Upper lobe of left lung (tissue), 6 donors: ENCODE data around the gene TSPAN5. TPM values are rescaled to one million over a fixed set of nuclear protein-coding genes. Genes with fewer than 3 reads are reported as not detected.
A peak's percentile ranks its signal among the peaks of the same experiment; 100 is the strongest.

Experiments used
- ATAC-seq, 2 donors: fragments of 200-7000 bp; cut with Tn5 transposase; one replicate each; pipeline ENCODE4 v1.9.1; 2022; ENCODE audit warnings: mild to moderate bottlenecking in 2 of 2, moderate library complexity in 2 of 2; ENCODE audit not compliant: low FRiP score in 2 of 2
- DNase-seq, 2 donors: peaks; one replicate each; pipeline ENCODE4 v3.0.0-alpha.2; 2019 to 2020
- H3K27ac ChIP-seq, 4 donors: fragments of 200-600 bp; sonication (generic); one replicate each; pipeline ENCODE4 v1.5.1; 2016 to 2019
- H3K27me3 ChIP-seq, 4 donors: fragments of 200-600 bp; sonication (generic); one replicate each; pipeline ENCODE4 v1.5.1; 2017 to 2019
- H3K36me3 ChIP-seq, 4 donors: fragments of 200-600 bp; sonication (generic); one replicate each; pipeline ENCODE4 v1.5.1; 2016 to 2019
- H3K4me1 ChIP-seq, 4 donors: fragments of 200-600 bp; sonication (generic); one replicate each; pipeline ENCODE4 v1.5.1; 2018 to 2019
- H3K4me3 ChIP-seq, 4 donors: fragments of 200-600 bp; sonication (generic); one replicate each; pipeline ENCODE4 v1.5.1; 2017 to 2019; ENCODE audit warnings: mild to moderate bottlenecking in 2 of 4, moderate library complexity in 1 of 4
- H3K9me3 ChIP-seq, 4 donors: fragments of 200-600 bp; sonication (generic); one replicate each; pipeline ENCODE4 v1.5.1; 2018 to 2019
- CTCF ChIP-seq, 6 experiments: fragments of 450-650 bp in 4 of 6; fragments of 200-600 bp in 2 of 6; sonication (generic) in 2 of 6; IDR thresholded peaks; one replicate each; pipeline ENCODE4 v1.5.1; 2016 to 2019; ENCODE audit warnings: antibody characterized with exemption in 6 of 6
- EP300 ChIP-seq, 4 donors: sonication (generic); formaldehyde crosslinking; IDR thresholded peaks; one replicate each; pipeline ENCODE4 v1.5.1; 2017; ENCODE audit warnings: antibody characterized with exemption in 4 of 4, control low read depth in 2 of 4
- POLR2A ChIP-seq, 4 donors: fragments of 450-650 bp; IDR thresholded peaks; one replicate each; pipeline ENCODE4 v1.5.1; 2016 to 2017; ENCODE audit warnings: antibody characterized with exemption in 4 of 4, mild to moderate bottlenecking in 2 of 4
- POLR2AphosphoS5 ChIP-seq, 2 donors: sonication (generic); formaldehyde crosslinking; IDR thresholded peaks; one replicate each; pipeline ENCODE4 v1.5.1; 2017; ENCODE audit warnings: antibody characterized with exemption in 2 of 2
- WGBS, 2 donors: methylation state at CpG; one replicate each; pipeline ENCODE4 v1.1.5; 2017 to 2018; 5-methylcytosine and 5-hydroxymethylcytosine counted together
- total RNA-seq, 6 donors: library from RNA; depleted of rRNA in 4 of 6; stranded (reverse); fragments of >200 nt in 4 of 6; gene quantifications; one replicate each; pipeline versions ENCODE4 v1.1.0 to v1.2.1, GENCODE V29; 2016 to 2021
- donor health status: DM: no; HTN: no; CAD: no; lungs with moderate emphysema.
- donor health status: DM: no; HTN: yes; CAD: no; lungs with severe emphysema.

TSPAN5 gene
- total RNA-seq, 6 donors from 2014 or later: 3.1 to 12.5 (median 7.2) TPM

- TF ChIP-seq CTCF (IDR thresholded peaks at IDR 0.05): no peak
- TF ChIP-seq POLR2AphosphoS5 (IDR thresholded peaks at IDR 0.05): no peak
- TF ChIP-seq EP300 (IDR thresholded peaks at IDR 0.05): no peak
- TF ChIP-seq POLR2A (IDR thresholded peaks at IDR 0.05): no peak
- H3K27me3 ChIP-seq: no peaks in the 10 kb centered on the region
- no peak for DNase-seq
- H3K9me3 ChIP-seq: no peaks in the 10 kb centered on the region
- no peak overlapping the region for H3K27ac ChIP-seq
- no peak for ATAC-seq
- peaks cover 0 to 40% (median 9%) of the 10 kb centered on the region in 4 donors for H3K36me3 ChIP-seq
- no peak overlapping the region for H3K4me3 ChIP-seq
- peaks cover 0 to 31% (median 18%) of the 10 kb centered on the region in 4 donors for H3K4me1 ChIP-seq
These were observed 214.0 kb downstream of the TSPAN5 start for GRCh38 chr4:98444371-98444770.

- 95 to 100% methylated on average over 2 to 6 of the region's 6 CpGs for WGBS, 2 donors
- Histone ChIP-seq H3K36me3 (peaks cover 0 to 34% (median 4%) of the 10 kb centered on the region in 4 donors), H3K4me3 (no peak overlapping the region), H3K27ac (no peak overlapping the region), H3K27me3 (no peaks in the 10 kb centered on the region), H3K9me3 (no peaks in the 10 kb centered on the region), H3K4me1 (no peaks in the 10 kb centered on the region)
- DNase-seq (no peak), ATAC-seq (no peak)
- no peak for TF ChIP-seq POLR2A (IDR thresholded peaks at IDR 0.05)
- no peak for TF ChIP-seq CTCF (IDR thresholded peaks at IDR 0.05)
- no peak for TF ChIP-seq EP300 (IDR thresholded peaks at IDR 0.05)
- TF ChIP-seq POLR2AphosphoS5 (IDR thresholded peaks at IDR 0.05): no peak
These were observed 223.6 kb downstream of the TSPAN5 start for GRCh38 chr4:98434816-98435215.

GRCh38 chr4:98433691-98434090 is 224.7 kb downstream of the TSPAN5 start:
- H3K4me1 ChIP-seq: no peaks in the 10 kb centered on the region
- no peak overlapping the region for H3K27ac ChIP-seq
- H3K4me3 ChIP-seq: no peak overlapping the region
- WGBS, 2 donors: 97 to 100% methylated on average over 1 of the region's 1 CpG
- TF ChIP-seq EP300 (IDR thresholded peaks at IDR 0.05): no peak
- no peak for TF ChIP-seq CTCF (IDR thresholded peaks at IDR 0.05)
- TF ChIP-seq POLR2AphosphoS5 (IDR thresholded peaks at IDR 0.05): no peak
- no peak for TF ChIP-seq POLR2A (IDR thresholded peaks at IDR 0.05)
- ATAC-seq (no peak), DNase-seq (no peak)
- H3K9me3 ChIP-seq: no peaks in the 10 kb centered on the region
- no peaks in the 10 kb centered on the region for H3K27me3 ChIP-seq
- peaks cover 0 to 29% (median 4%) of the 10 kb centered on the region in 4 donors for H3K36me3 ChIP-seq

- no peak for TF ChIP-seq POLR2A (IDR thresholded peaks at IDR 0.05)
- TF ChIP-seq EP300 (IDR thresholded peaks at IDR 0.05): peak in 1 of 4 donors; percentile 25
- no peak for TF ChIP-seq CTCF (IDR thresholded peaks at IDR 0.05)
- Histone ChIP-seq H3K4me1 (no peaks in the 10 kb centered on the region), H3K27ac (no peak overlapping the region), H3K27me3 (no peaks in the 10 kb centered on the region), H3K36me3 (peaks cover 0 to 18% (median 0%) of the 10 kb centered on the region in 4 donors), H3K4me3 (no peak overlapping the region), H3K9me3 (no peaks in the 10 kb centered on the region)
- ATAC-seq (peak; percentile 34 to 92), DNase-seq (peak in 1 of 2 donors; percentile 28)
- 80 to 81% methylated on average over 4 of the region's 4 CpGs for WGBS, 2 donors
These were observed 227.6 kb downstream of the TSPAN5 start for GRCh38 chr4:98430708-98431403.

GRCh38 chr4:98423009-98423408 is 235.4 kb downstream of the TSPAN5 start:
- TF ChIP-seq POLR2AphosphoS5 (IDR thresholded peaks at IDR 0.05) (no peak), EP300 (IDR thresholded peaks at IDR 0.05) (no peak), CTCF (IDR thresholded peaks at IDR 0.05) (no peak), POLR2A (IDR thresholded peaks at IDR 0.05) (no peak)

More at GRCh38 chr4:98423009-98423408, 235.4 kb downstream of the TSPAN5 start:
- Histone ChIP-seq H3K4me3 (no peak overlapping the region), H3K27ac (no peak overlapping the region), H3K27me3 (no peaks in the 10 kb centered on the region), H3K4me1 (no peaks in the 10 kb centered on the region), H3K9me3 (no peaks in the 10 kb centered on the region), H3K36me3 (peaks cover 0 to 70% (median 16%) of the 10 kb centered on the region in 4 donors)
- 89 to 91% methylated on average over 4 of the region's 4 CpGs for WGBS, 2 donors
- DNase-seq (no peak), ATAC-seq (no peak)
